K562 (cell line): Measurements from ENCODE around the gene GLB1L2. TPM values are rescaled to one million over a fixed set of nuclear protein-coding genes. Genes with fewer than 3 reads are reported as not detected.

Source experiments
- ATAC-seq: fragments of 200-7000 bp; cut with Tn5 transposase; 3 replicates; pipeline ENCODE4 v1.9.1; 2020; ENCODE audit warnings: moderate library complexity
- BruUV-seq: library from RNA; stranded (reverse); fragments of 400-500 nt; replicated peaks from 2 replicates; lab custom pipeline; 2021; lab: Mats Ljungman, UMichigan
- CTCF ChIA-PET: fragments of 300-600 bp; formaldehyde crosslinking; extraction: SDS; loops from one replicate; lab custom pipeline; 2021; ENCODE audit warnings: low intra/inter-chr PET ratio; lab: Yijun Ruan, JAX
- POLR2A ChIA-PET: fragments of 300-600, 350-650 bp; sonication (Branson Sonifier 250); formaldehyde crosslinking; extraction: SDS; loops from one replicate; lab custom pipeline; 2021; ENCODE audit warnings: antibody characterized with exemption, inconsistent platforms; lab: Yijun Ruan, JAX
- DNase-seq, 4 experiments: peaks; one replicate each; pipeline versions ENCODE4 v3.0.0 to v3.0.0-alpha.2; 2011 to 2018; ENCODE audit warnings: low spot score in 3 of 4, mixed read lengths in 3 of 4; ENCODE audit errors: extremely low read depth in 1 of 4
- FAIRE-seq: peaks from 2 replicates; lab custom pipeline; 2011; peaks lifted over from hg19 to GRCh38; lab: Jason Lieb, UNC
- H2AFZ ChIP-seq: 2 replicates; pipeline ENCODE4 v1.6.0; 2011; ENCODE audit warnings: low read depth, low read length, control low read depth, inconsistent platforms
- H3K27ac ChIP-seq: fragments of 200-600 bp; 3 replicates; pipeline ENCODE4 v1.8.0; 2011; ENCODE audit warnings: low read depth, mild to moderate bottlenecking, control low read depth, inconsistent platforms, low read length, moderate library complexity, mixed read lengths; ENCODE audit errors: extremely low read depth
- H3K27me3 ChIP-seq, 2 experiments: fragments of 300-600 bp in 1 of 2; 2 replicates in 1 of 2; 3 replicates in 1 of 2; pipeline versions ENCODE4 v1.6.0 to v1.8.0; 2011; ENCODE audit warnings: inconsistent platforms in 2 of 2, low read length in 2 of 2, mild to moderate bottlenecking in 1 of 2, mixed read lengths in 1 of 2, moderate library complexity in 1 of 2; ENCODE audit not compliant: control insufficient read depth in 2 of 2, insufficient read depth in 2 of 2
- H3K36me3 ChIP-seq: fragments of 300-600 bp; 3 replicates; pipeline ENCODE4 v1.8.0; 2011; ENCODE audit warnings: mild to moderate bottlenecking, low read length, inconsistent platforms; ENCODE audit not compliant: control insufficient read depth, insufficient read depth
- H3K4me1 ChIP-seq, 2 experiments: fragments of 200-600 bp in 1 of 2; replicated peaks in 1 of 2; 2 replicates in 1 of 2; 3 replicates in 1 of 2; pipeline versions ENCODE4 v1.5.1 to v1.8.0; 2011; ENCODE audit warnings: inconsistent platforms in 2 of 2, low read length in 2 of 2, mild to moderate bottlenecking in 1 of 2, mixed read lengths in 1 of 2, moderate library complexity in 1 of 2; ENCODE audit not compliant: control insufficient read depth in 2 of 2, insufficient read depth in 2 of 2
- H3K4me2 ChIP-seq: 2 replicates; pipeline ENCODE4 v1.6.1; 2011; ENCODE audit warnings: low read length, control low read depth, inconsistent platforms, mixed read lengths; ENCODE audit not compliant: insufficient read depth
- H3K4me3 ChIP-seq: fragments of 200-600 bp; sonication (generic), shearing (Covaris generic); 2 replicates; pipeline ENCODE4 v1.5.1; 2016; ENCODE audit warnings: control low read depth, inconsistent platforms
- H3K79me2 ChIP-seq: fragments of 200-600 bp; 3 replicates; pipeline ENCODE4 v1.8.0; 2011; ENCODE audit warnings: low read length, inconsistent platforms; ENCODE audit not compliant: control insufficient read depth, insufficient read depth
- H3K9ac ChIP-seq, 2 experiments: 2 replicates each; pipeline versions ENCODE4 v1.6.0 to v1.6.1; 2011; ENCODE audit warnings: low read depth in 2 of 2, low read length in 2 of 2, control low read depth in 1 of 2, inconsistent platforms in 1 of 2, mild to moderate bottlenecking in 1 of 2, mixed read lengths in 1 of 2; ENCODE audit not compliant: insufficient read depth in 1 of 2
- H3K9me1 ChIP-seq: one replicate; pipeline ENCODE4 v1.6.0; 2011; ENCODE audit warnings: inconsistent platforms, mild to moderate bottlenecking, low read length, moderate library complexity; ENCODE audit not compliant: control insufficient read depth, insufficient read depth
- H3K9me3 ChIP-seq: replicated peaks from 2 replicates; pipeline ENCODE4 v1.5.1; 2011; ENCODE audit warnings: low read depth, low read length, inconsistent platforms; ENCODE audit not compliant: control insufficient read depth, insufficient read depth
- H4K20me1 ChIP-seq: replicated peaks from 2 replicates; pipeline ENCODE4 v1.6.1; 2011; ENCODE audit warnings: low read length, inconsistent platforms, mixed read lengths; ENCODE audit not compliant: control insufficient read depth, insufficient read depth
- BHLHE40 ChIP-seq: IDR thresholded peaks from 2 replicates; pipeline ENCODE4 v1.6.1; 2011; ENCODE audit warnings: low read length, improper control_type of control experiment
- ETS2 ChIP-seq: IDR thresholded peaks from 2 replicates; pipeline ENCODE4 v1.6.1; 2016; ENCODE audit warnings: borderline replicate concordance, missing genetic modification characterization, mild to moderate bottlenecking, moderate library complexity, missing compliant biosample characterization; ENCODE audit not compliant: poor library complexity, severe bottlenecking
- ETV6 ChIP-seq, 3 experiments: fragments of 150-350 bp in 1 of 3; sonication (generic) in 1 of 3; formaldehyde crosslinking in 1 of 3; IDR thresholded peaks; 2 replicates each; pipeline versions ENCODE4 v1.6.1 to v1.8.0; 2014 to 2022; ENCODE audit warnings: borderline replicate concordance in 2 of 3, low read depth in 2 of 3, antibody characterized with exemption in 1 of 3, low read length in 1 of 3, mild to moderate bottlenecking in 1 of 3, missing genetic modification reagents in 1 of 3
- HCFC1 ChIP-seq: IDR thresholded peaks from 2 replicates; pipeline ENCODE4 v1.6.1; 2012; ENCODE audit warnings: low read depth, low read length, improper control_type of control experiment
- KAT2B ChIP-seq: IDR thresholded peaks from one replicate; pipeline ENCODE4 v1.6.1; 2012; ENCODE audit warnings: low read depth, mild to moderate bottlenecking, control low read depth, inconsistent platforms, low read length, moderate library complexity
- KLF10 ChIP-seq: fragments of 250-450 bp; sonication (Bioruptor Pico); IDR thresholded peaks from 2 replicates; pipeline ENCODE4 v1.6.1; 2021; ENCODE audit warnings: matching md5 sums
- PHB2 ChIP-seq: fragments of 450-650 bp; IDR thresholded peaks from 2 replicates; pipeline ENCODE4 v1.6.1; 2017; ENCODE audit warnings: low read depth
- PHTF2 ChIP-seq: fragments of 250-450 bp; sonication (Bioruptor Pico); IDR thresholded peaks from 2 replicates; pipeline ENCODE4 v1.5.0; 2021; ENCODE audit warnings: mild to moderate bottlenecking
- PRPF4 ChIP-seq: fragments of 200-400 bp; formaldehyde crosslinking; IDR thresholded peaks from one replicate; pipeline ENCODE4 v1.6.1; 2017; ENCODE audit warnings: low read length, low read depth, mild to moderate bottlenecking; ENCODE audit not compliant: insufficient read depth, poor library complexity, severe bottlenecking
- RFX1 ChIP-seq: fragments of 450-650 bp; IDR thresholded peaks from 2 replicates; pipeline ENCODE4 v1.6.1; 2016; ENCODE audit warnings: mild to moderate bottlenecking, moderate library complexity
- ZFP30 ChIP-seq: fragments of 250-450 bp; sonication (Bioruptor Pico); IDR thresholded peaks from 2 replicates; pipeline ENCODE4 v1.8.0; 2022; ENCODE audit warnings: moderate library complexity, mild to moderate bottlenecking, inconsistent platforms, borderline replicate concordance
- ZFP36 ChIP-seq: fragments of 150-350 bp; IDR thresholded peaks from 2 replicates; pipeline ENCODE4 v1.6.1; 2018; ENCODE audit warnings: low read length, low read depth; ENCODE audit not compliant: partially characterized antibody
- ZNF79 ChIP-seq: fragments of 250-450 bp; sonication (Bioruptor Pico); IDR thresholded peaks from 2 replicates; pipeline ENCODE4 v1.4.0; 2020; ENCODE audit warnings: low read depth, mild to moderate bottlenecking, moderate library complexity
- WGBS: fragments of 100-300 bp; shearing (Covaris generic); methylation state at CpG from one replicate; pipeline ENCODE4 v1.1.6; 2016; ENCODE audit warnings: low coverage, mixed read lengths; ENCODE audit not compliant: insufficient coverage; ENCODE audit errors: missing lambda C conversion rate; 5-methylcytosine and 5-hydroxymethylcytosine counted together
- in situ Hi-C: fragments of 300-500 bp; cut with MboI; formaldehyde crosslinking; loops from 4 replicates; pipeline ENCODE4 v1.15.0; 2018; ENCODE audit warnings: inconsistent platforms, mixed read lengths
- intact Hi-C: fragments of 100-400 bp; cut with micrococcal nuclease; formaldehyde crosslinking; loops from 2 replicates; pipeline ENCODE4 v1.14.2; 2022
- polyA plus RNA-seq, 8 experiments: library from polyadenylated mRNA; depleted of rRNA in 4 of 8; stranded (reverse) in 5 of 8; unstranded in 3 of 8; fragments of >200 nt; fragmentation: Nextera tagmentation in 2 of 8; fragmentation: Illumina TruSeq in 1 of 8; extraction: Ambion mirVana in 2 of 8; extraction: Trizol in 1 of 8; gene quantifications; 2 replicates each; pipeline versions ENCODE4 v1.2.1 to v1.2.3, GENCODE V29; 2011 to 2014; ENCODE audit warnings: inconsistent platforms in 1 of 8, missing spikeins in 1 of 8
- total RNA-seq, 7 experiments: library from RNA; depleted of rRNA in 6 of 7; stranded (reverse); fragments of >200 nt in 6 of 7; fragmentation: Illumina TruSeq in 2 of 7; extraction: Trizol in 2 of 7; gene quantifications; 2 replicates each; pipeline versions ENCODE4 v1.2.1 to v1.2.3, GENCODE V29; 2011 to 2021; ENCODE audit warnings: low replicate concordance in 1 of 7
- TF ChIP-seq, protein P1 (sequence below): fragments of 450-650 bp; IDR thresholded peaks from 2 replicates; pipeline ENCODE4 v1.6.1; 2017; ENCODE audit warnings: mild to moderate bottlenecking, moderate library complexity
- TF ChIP-seq, protein P2 (sequence below): fragments of 250-450 bp; sonication (Bioruptor Pico); IDR thresholded peaks from 2 replicates; pipeline ENCODE4 v1.8.0; 2021; ENCODE audit warnings: mild to moderate bottlenecking, moderate library complexity
- TF ChIP-seq, protein P3 (sequence below): fragments of 250-450 bp; sonication (Bioruptor Pico); IDR thresholded peaks from 2 replicates; pipeline ENCODE4 v1.4.0; 2020; ENCODE audit warnings: mild to moderate bottlenecking

The GLB1L2 gene
- total and polyA plus RNA-seq, 9 of the 15 experiments (the other 6 are each of a cell fraction or from before 2014, with no cell fraction given) = 0.84 to 21.4 (median 13.8) TPM

DNA sequence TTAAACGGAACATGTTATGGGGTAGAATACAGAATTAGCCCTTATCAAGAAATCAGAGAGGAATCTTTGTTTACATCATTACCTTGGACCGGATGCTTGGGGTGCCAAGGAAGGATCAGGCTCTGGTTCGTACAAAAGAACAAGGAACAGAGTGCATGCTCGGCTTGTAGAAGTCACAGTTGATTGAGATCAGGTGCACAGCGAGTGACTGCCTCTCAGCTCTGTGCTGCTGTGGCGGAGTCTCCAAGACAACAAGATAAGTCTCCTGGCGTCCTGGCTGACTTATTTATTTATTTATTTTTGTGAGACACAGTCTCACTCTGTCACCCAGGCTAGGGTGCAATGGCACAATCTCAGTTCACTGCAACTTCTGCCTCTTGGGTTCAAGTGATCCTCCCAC lies 31.8 kb downstream of the GLB1L2 start:
- 42% methylated on average over 7 of the region's 7 CpGs for WGBS
- Histone ChIP-seq H3K9me1 (peaks cover 4% of the 10 kb centered on the region), H3K4me1 (peaks cover 0 to 21% of the 10 kb centered on the region in 2 experiments; a peak in 3 of 5 replicates), H3K9ac (no peak overlapping the region), H3K27ac (no peak overlapping the region), H3K27me3 (no peaks in the 10 kb centered on the region), H3K36me3 (no peaks in the 10 kb centered on the region; the same call in 2 of the 3 replicates), H3K4me3 (no peak overlapping the region), H3K9me3 (no peaks in the 10 kb centered on the region), H2AFZ (no peak overlapping the region), H3K4me2 (no peak overlapping the region), H3K79me2 (no peaks in the 10 kb centered on the region), H4K20me1 (no peaks in the 10 kb centered on the region)
- no TSS peak for BruUV-seq
- CTCF ChIA-PET = no interaction called here
- no peak for ATAC-seq
- intact Hi-C loops = no loop called here
- FAIRE-seq = no peak
- POLR2A ChIA-PET = interaction anchor here (0.9 kb wide), 1 partner anchor 10 kb away, joined by 3 read pairs; no protein-coding TSS in a partner anchor
- in situ Hi-C loops = no loop called here
- peak in 1 of 4 experiments; percentile 10 for DNase-seq
- TF ChIP-seq BHLHE40 = peak; percentile 76
- no peak for TF ChIP-seq PRPF4
- no peak for TF ChIP-seq KAT2B
- TF ChIP-seq, protein P1, sequence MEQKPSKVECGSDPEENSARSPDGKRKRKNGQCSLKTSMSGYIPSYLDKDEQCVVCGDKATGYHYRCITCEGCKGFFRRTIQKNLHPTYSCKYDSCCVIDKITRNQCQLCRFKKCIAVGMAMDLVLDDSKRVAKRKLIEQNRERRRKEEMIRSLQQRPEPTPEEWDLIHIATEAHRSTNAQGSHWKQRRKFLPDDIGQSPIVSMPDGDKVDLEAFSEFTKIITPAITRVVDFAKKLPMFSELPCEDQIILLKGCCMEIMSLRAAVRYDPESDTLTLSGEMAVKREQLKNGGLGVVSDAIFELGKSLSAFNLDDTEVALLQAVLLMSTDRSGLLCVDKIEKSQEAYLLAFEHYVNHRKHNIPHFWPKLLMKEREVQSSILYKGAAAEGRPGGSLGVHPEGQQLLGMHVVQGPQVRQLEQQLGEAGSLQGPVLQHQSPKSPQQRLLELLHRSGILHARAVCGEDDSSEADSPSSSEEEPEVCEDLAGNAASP = no peak
- TF ChIP-seq HCFC1 = no peak
- no peak for TF ChIP-seq PHTF2 (CRISPR knock-in tag)
- TF ChIP-seq, protein P2, sequence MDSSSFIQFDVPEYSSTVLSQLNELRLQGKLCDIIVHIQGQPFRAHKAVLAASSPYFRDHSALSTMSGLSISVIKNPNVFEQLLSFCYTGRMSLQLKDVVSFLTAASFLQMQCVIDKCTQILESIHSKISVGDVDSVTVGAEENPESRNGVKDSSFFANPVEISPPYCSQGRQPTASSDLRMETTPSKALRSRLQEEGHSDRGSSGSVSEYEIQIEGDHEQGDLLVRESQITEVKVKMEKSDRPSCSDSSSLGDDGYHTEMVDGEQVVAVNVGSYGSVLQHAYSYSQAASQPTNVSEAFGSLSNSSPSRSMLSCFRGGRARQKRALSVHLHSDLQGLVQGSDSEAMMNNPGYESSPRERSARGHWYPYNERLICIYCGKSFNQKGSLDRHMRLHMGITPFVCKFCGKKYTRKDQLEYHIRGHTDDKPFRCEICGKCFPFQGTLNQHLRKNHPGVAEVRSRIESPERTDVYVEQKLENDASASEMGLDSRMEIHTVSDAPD (CRISPR knock-in tag) = no peak
- TF ChIP-seq RFX1 = peak; percentile 65
- no peak for TF ChIP-seq ETS2
- TF ChIP-seq KLF10 (CRISPR knock-in tag) = no peak
- TF ChIP-seq ZFP30 = no peak
- TF ChIP-seq PHB2 = no peak
- TF ChIP-seq ETV6 (IDR thresholded peaks at IDR 0.05; ENCODE audit: borderline replicate concordance in 1 of 2, low read depth in 2 of 2, low read length in 1 of 2) = no peak
- no peak for TF ChIP-seq ETV6 (CRISPR knock-in tag; IDR thresholded peaks at IDR 0.05; ENCODE audit: borderline replicate concordance)
- peak; percentile 35 for TF ChIP-seq ZFP36
- TF ChIP-seq, protein P3, sequence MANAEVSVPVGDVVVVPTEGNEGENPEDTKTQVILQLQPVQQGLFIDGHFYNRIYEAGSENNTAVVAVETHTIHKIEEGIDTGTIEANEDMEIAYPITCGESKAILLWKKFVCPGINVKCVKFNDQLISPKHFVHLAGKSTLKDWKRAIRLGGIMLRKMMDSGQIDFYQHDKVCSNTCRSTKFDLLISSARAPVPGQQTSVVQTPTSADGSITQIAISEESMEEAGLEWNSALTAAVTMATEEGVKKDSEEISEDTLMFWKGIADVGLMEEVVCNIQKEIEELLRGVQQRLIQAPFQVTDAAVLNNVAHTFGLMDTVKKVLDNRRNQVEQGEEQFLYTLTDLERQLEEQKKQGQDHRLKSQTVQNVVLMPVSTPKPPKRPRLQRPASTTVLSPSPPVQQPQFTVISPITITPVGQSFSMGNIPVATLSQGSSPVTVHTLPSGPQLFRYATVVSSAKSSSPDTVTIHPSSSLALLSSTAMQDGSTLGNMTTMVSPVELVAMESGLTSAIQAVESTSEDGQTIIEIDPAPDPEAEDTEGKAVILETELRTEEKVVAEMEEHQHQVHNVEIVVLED (CRISPR knock-in tag) = no peak
- TF ChIP-seq ZNF79 (CRISPR knock-in tag) = no peak
